ENCODE results near the gene PDHA2.
A peak's percentile ranks its signal among the peaks of the same experiment; 100 is the strongest.

PDHA2 gene

DNA sequence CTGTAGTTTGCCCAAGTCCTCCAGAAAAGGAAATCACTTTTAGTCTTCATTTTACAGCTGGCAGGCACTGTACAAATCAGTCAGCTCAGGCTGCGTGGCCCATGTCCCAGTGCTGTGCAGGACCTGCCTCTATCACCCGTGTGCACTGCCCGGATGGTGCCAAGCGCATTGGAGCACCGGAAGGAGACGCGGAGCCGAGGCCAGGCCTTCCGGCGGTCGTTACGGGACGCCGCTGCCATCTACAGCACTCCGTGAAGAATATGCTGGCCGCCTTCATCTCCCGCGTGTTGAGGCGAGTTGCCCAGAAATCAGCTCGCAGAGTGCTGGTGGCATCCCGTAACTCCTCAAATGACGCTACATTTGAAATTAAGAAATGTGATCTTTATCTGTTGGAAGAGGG lies at the start of gene PDHA2:
Gene PDHA2 (plus strand): TSS at position 203 of the 400 bp plus-strand sequence. CDS start 58 bp downstream, at position 261.
- Histone ChIP-seq H3K27ac (ENCODE audit: low read depth, low read length) (no peak within 1 kb of the TSS), H3K4me3 (ENCODE audit: low read depth, low read length) (no peak within 1 kb of the TSS), H3K27me3 (ENCODE audit: control insufficient read depth, insufficient read depth, low read length) (no peaks in the 10 kb centered on the region), H3K9ac (ENCODE audit: low read depth, low read length) (no peak within 1 kb of the TSS), H3K4me1 (ENCODE audit: control insufficient read depth, insufficient read depth, low read length) (peaks cover 21% of the 10 kb centered on the region), H3K36me3 (ENCODE audit: control insufficient read depth, insufficient read depth, low read length) (no peaks in the 10 kb centered on the region), H3K9me3 (ENCODE audit: control insufficient read depth, insufficient read depth, low read length) (no peaks in the 10 kb centered on the region)

DNA sequence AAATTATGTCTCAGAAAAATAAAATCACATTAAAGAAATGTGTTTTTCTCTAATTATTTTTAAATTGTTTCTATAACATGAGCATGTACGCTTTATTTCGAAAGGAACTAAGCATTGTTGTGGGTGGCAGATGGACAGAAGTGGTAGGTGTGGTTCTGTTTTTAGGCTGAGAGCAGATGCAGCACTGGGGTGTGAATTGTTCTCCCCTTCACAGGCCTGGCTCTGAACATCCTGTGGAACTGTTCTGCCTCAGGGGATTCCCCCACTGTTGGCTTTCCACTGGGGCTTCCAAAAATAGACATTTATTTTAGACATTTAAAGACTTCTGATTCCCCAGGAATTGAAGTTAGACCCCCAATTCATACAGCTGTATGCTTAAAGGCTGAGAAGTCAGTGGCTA lies 41.9 kb upstream of the PDHA2 start:
- no peaks in the 10 kb centered on the region for H3K27me3 ChIP-seq (ENCODE audit: control insufficient read depth, insufficient read depth, low read length)
- peaks cover 4% of the 10 kb centered on the region; the same call in 1 of the 2 replicates for H3K4me1 ChIP-seq (ENCODE audit: control insufficient read depth, insufficient read depth, low read length)
- no peaks in the 10 kb centered on the region for H3K36me3 ChIP-seq (ENCODE audit: control insufficient read depth, insufficient read depth, low read length)
- H3K27ac ChIP-seq (ENCODE audit: low read depth, low read length) = no peak overlapping the region
- H3K9ac ChIP-seq (ENCODE audit: low read depth, low read length) = no peak overlapping the region
- no peaks in the 10 kb centered on the region for H3K9me3 ChIP-seq (ENCODE audit: control insufficient read depth, insufficient read depth, low read length)
- no peak overlapping the region for H3K4me3 ChIP-seq (ENCODE audit: low read depth, low read length)

DNA sequence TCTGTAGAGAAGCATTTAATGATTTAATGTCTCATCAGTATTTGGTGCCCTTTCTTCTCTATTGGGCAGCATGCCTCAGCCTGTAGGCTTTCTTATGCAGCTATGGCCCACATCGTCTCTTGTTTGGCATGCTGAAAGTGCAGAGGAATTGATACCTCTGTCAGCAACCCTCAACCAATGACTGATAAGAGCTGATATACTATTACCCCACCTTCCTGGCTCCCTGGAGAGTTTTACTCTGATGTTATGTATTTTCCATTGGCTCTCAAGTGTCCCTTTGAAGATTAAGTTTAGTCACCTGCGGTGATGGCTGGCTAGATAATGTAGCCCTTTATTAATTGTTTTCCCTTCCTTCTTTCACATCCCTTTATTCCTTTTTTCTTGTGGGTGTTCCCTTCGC lies 41.2 kb upstream of the PDHA2 start:
- Histone ChIP-seq H3K36me3 (ENCODE audit: control insufficient read depth, insufficient read depth, low read length) (no peaks in the 10 kb centered on the region), H3K27ac (ENCODE audit: low read depth, low read length) (peak overlapping the region; percentile 1), H3K9ac (ENCODE audit: low read depth, low read length) (no peak overlapping the region), H3K4me3 (ENCODE audit: low read depth, low read length) (no peak overlapping the region), H3K4me1 (ENCODE audit: control insufficient read depth, insufficient read depth, low read length) (peaks cover 4% of the 10 kb centered on the region; the same call in 1 of the 2 replicates), H3K9me3 (ENCODE audit: control insufficient read depth, insufficient read depth, low read length) (no peaks in the 10 kb centered on the region), H3K27me3 (ENCODE audit: control insufficient read depth, insufficient read depth, low read length) (no peaks in the 10 kb centered on the region)

DNA sequence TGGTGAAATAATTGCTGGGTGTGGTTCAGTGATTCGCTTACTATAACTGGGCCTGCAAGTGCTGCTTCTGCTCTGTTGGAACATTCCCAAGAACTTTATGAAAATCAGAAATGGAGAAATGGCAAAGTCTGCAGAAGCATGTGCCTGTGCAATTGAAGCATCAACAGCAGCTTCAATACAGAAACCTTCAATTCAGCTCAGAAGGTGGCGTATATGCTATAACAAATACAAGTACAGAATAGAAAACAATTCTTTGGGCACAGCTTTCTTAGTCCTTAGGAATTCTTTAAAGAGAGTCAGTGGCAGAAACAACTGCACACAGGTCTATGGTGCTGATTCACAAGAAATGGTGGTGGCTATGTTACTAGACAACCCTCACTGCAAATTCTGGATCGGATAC lies 18.0 kb upstream of the PDHA2 start:
- Histone ChIP-seq H3K4me3 (ENCODE audit: low read depth, low read length) (no peak overlapping the region), H3K36me3 (ENCODE audit: control insufficient read depth, insufficient read depth, low read length) (no peaks in the 10 kb centered on the region), H3K27ac (ENCODE audit: low read depth, low read length) (no peak overlapping the region), H3K9me3 (ENCODE audit: control insufficient read depth, insufficient read depth, low read length) (no peaks in the 10 kb centered on the region), H3K9ac (ENCODE audit: low read depth, low read length) (no peak overlapping the region), H3K27me3 (ENCODE audit: control insufficient read depth, insufficient read depth, low read length) (no peaks in the 10 kb centered on the region), H3K4me1 (ENCODE audit: control insufficient read depth, insufficient read depth, low read length) (0 out of 2 replicates have a peak, but pooled peaks cover 6% of the 10 kb centered on the region)

DNA sequence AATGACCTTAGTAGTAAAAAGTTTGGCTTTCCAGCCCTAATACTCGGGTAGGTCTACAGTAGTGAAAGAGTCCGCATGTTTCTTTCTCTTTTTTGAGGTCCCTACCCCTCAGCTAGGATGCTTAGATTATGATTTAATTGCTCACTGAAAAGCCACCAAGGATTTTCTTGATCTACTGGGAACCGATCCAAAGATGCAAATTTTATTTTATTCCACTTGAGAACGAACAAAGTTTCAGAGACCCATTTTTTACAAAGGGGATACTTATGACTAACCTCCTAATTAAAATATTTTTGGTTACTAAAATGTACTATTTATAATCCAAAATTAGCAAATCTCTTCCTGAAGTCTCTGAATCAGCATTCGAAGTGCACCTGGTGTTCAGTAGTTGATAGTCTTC lies 14.3 kb upstream of the PDHA2 start:
- no peaks in the 10 kb centered on the region for H3K36me3 ChIP-seq (ENCODE audit: control insufficient read depth, insufficient read depth, low read length)
- H3K4me3 ChIP-seq (ENCODE audit: low read depth, low read length) = no peak overlapping the region
- 0 out of 2 replicates have a peak, but pooled peaks cover 6% of the 10 kb centered on the region for H3K4me1 ChIP-seq (ENCODE audit: control insufficient read depth, insufficient read depth, low read length)
- no peaks in the 10 kb centered on the region for H3K27me3 ChIP-seq (ENCODE audit: control insufficient read depth, insufficient read depth, low read length)
- H3K9me3 ChIP-seq (ENCODE audit: control insufficient read depth, insufficient read depth, low read length) = no peaks in the 10 kb centered on the region
- no peak overlapping the region for H3K27ac ChIP-seq (ENCODE audit: low read depth, low read length)
- no peak overlapping the region for H3K9ac ChIP-seq (ENCODE audit: low read depth, low read length)

DNA sequence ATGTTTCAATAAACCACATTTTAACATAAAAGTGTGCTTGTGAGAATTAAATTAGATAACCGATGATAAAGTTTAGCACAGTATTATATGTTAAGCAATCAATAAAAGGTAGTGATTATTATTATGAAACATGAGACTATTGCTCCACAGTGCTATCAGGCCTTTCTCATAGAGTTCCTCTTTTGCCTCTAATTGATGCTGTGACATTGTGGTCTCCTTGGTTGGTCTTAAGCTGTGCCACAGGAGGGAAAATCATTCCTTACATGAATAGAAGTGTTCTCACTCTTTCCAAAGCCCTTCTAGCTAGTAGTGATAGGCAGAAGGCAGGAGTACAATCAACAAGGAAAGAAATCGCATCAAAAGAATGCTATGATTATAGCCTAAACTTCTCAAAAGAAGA lies 9.2 kb upstream of the PDHA2 start:
- no peaks in the 10 kb centered on the region for H3K36me3 ChIP-seq (ENCODE audit: control insufficient read depth, insufficient read depth, low read length)
- no peaks in the 10 kb centered on the region for H3K9me3 ChIP-seq (ENCODE audit: control insufficient read depth, insufficient read depth, low read length)
- no peak overlapping the region for H3K9ac ChIP-seq (ENCODE audit: low read depth, low read length)
- H3K4me3 ChIP-seq (ENCODE audit: low read depth, low read length) = no peak overlapping the region
- 0 out of 2 replicates have a peak, but pooled peaks cover 1% of the 10 kb centered on the region for H3K4me1 ChIP-seq (ENCODE audit: control insufficient read depth, insufficient read depth, low read length)
- no peaks in the 10 kb centered on the region for H3K27me3 ChIP-seq (ENCODE audit: control insufficient read depth, insufficient read depth, low read length)
- H3K27ac ChIP-seq (ENCODE audit: low read depth, low read length) = no peak overlapping the region

DNA sequence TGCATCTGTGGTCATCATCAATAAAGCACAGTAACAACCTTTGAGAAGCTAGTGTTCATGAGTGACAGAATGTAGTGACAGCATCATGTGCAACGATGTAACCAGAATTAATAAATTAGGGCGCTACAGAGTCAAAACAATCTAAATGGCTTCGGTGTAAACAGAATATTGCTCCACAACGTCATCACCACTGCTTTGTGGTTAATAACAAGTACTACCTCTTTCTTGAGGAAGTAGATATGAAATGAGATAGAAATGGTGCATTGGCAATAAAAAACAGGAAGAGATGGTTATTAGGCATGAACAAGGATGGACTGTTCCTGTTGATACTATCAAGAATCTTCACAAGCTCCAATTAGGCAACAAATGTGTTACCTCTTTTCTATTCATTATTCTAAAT lies 8.7 kb upstream of the PDHA2 start:
- H3K4me1 ChIP-seq (ENCODE audit: control insufficient read depth, insufficient read depth, low read length) = no peaks in the 10 kb centered on the region
- H3K27me3 ChIP-seq (ENCODE audit: control insufficient read depth, insufficient read depth, low read length) = no peaks in the 10 kb centered on the region
- no peaks in the 10 kb centered on the region for H3K36me3 ChIP-seq (ENCODE audit: control insufficient read depth, insufficient read depth, low read length)
- H3K27ac ChIP-seq (ENCODE audit: low read depth, low read length) = no peak overlapping the region
- H3K9ac ChIP-seq (ENCODE audit: low read depth, low read length) = no peak overlapping the region
- no peak overlapping the region for H3K4me3 ChIP-seq (ENCODE audit: low read depth, low read length)
- no peaks in the 10 kb centered on the region for H3K9me3 ChIP-seq (ENCODE audit: control insufficient read depth, insufficient read depth, low read length)

DNA sequence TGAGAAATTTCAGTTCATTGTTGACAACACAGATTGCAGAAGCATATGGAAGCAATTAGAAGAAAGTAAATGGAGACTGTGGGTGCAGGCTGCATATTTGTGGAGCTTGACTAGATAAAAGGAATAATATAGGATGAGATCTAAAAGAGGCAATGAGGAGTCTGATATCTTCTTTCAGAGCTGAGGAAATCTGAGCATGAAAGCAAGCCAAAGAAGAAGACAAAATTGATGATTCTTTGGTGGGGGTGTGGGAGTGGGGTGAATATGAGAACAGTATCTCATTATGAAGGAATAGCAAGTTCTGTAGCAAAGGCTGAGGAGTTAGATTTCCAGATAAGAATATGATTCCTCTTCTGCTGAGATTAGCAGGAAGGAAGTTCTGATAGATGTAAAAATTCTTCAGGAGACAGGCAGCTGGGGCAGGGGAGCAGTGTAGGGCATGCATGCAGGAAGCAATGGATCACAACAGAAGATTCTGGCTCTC lies 6.1 kb upstream of the PDHA2 start:
- no peak overlapping the region for H3K9ac ChIP-seq (ENCODE audit: low read depth, low read length)
- no peaks in the 10 kb centered on the region for H3K9me3 ChIP-seq (ENCODE audit: control insufficient read depth, insufficient read depth, low read length)
- H3K27ac ChIP-seq (ENCODE audit: low read depth, low read length) = no peak overlapping the region
- H3K27me3 ChIP-seq (ENCODE audit: control insufficient read depth, insufficient read depth, low read length) = no peaks in the 10 kb centered on the region
- peaks cover 15% of the 10 kb centered on the region for H3K4me1 ChIP-seq (ENCODE audit: control insufficient read depth, insufficient read depth, low read length)
- H3K4me3 ChIP-seq (ENCODE audit: low read depth, low read length) = no peak overlapping the region
- H3K36me3 ChIP-seq (ENCODE audit: control insufficient read depth, insufficient read depth, low read length) = no peaks in the 10 kb centered on the region

DNA sequence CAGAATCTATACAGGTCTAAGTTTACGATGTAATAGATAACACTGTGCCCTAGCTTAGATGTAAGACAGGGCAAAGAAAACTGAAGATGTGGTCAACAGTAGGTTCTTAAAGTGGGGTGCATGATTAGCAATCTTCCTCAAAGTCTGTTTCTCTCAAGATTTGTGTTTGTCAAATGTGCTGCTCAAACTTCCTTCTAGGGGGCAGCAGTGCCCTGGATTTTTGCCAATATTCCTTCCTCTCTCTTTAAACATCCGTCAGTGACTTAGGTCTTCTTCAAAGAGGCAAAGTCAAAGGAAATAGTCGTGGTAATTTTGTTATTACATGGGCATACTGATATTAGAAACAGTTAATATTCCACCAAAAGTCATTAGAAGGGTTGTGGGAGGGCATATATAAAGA lies 4.2 kb upstream of the PDHA2 start:
- Histone ChIP-seq H3K27ac (ENCODE audit: low read depth, low read length) (no peak overlapping the region), H3K9me3 (ENCODE audit: control insufficient read depth, insufficient read depth, low read length) (no peaks in the 10 kb centered on the region), H3K4me3 (ENCODE audit: low read depth, low read length) (no peak overlapping the region), H3K27me3 (ENCODE audit: control insufficient read depth, insufficient read depth, low read length) (no peaks in the 10 kb centered on the region), H3K9ac (ENCODE audit: low read depth, low read length) (no peak overlapping the region), H3K36me3 (ENCODE audit: control insufficient read depth, insufficient read depth, low read length) (no peaks in the 10 kb centered on the region), H3K4me1 (ENCODE audit: control insufficient read depth, insufficient read depth, low read length) (peaks cover 21% of the 10 kb centered on the region)

DNA sequence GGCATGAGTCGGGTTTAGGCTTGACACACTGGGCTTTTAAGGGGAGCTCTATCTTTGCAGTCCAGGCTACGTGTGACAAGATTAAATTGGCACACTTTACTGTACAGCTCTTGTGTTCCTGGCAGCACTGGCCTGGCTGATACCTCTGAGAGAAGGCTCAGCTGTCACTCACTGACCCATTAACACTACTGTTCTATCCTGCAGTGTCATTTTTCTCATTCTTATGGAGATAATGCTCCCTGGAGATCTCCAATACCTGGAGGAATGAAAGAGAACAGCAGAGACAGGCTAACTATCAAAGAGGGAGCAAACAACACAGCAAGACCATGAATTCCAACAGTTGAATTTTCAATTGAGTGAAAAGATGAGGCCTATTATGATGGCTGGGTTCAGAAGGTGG lies 1.7 kb upstream of the PDHA2 start:
- no peaks in the 10 kb centered on the region for H3K9me3 ChIP-seq (ENCODE audit: control insufficient read depth, insufficient read depth, low read length)
- H3K27me3 ChIP-seq (ENCODE audit: control insufficient read depth, insufficient read depth, low read length) = no peaks in the 10 kb centered on the region
- no peak overlapping the region for H3K4me3 ChIP-seq (ENCODE audit: low read depth, low read length)
- H3K9ac ChIP-seq (ENCODE audit: low read depth, low read length) = no peak overlapping the region
- H3K36me3 ChIP-seq (ENCODE audit: control insufficient read depth, insufficient read depth, low read length) = no peaks in the 10 kb centered on the region
- peak overlapping the region; percentile 76 for H3K27ac ChIP-seq (ENCODE audit: low read depth, low read length)
- peaks cover 21% of the 10 kb centered on the region for H3K4me1 ChIP-seq (ENCODE audit: control insufficient read depth, insufficient read depth, low read length)

DNA sequence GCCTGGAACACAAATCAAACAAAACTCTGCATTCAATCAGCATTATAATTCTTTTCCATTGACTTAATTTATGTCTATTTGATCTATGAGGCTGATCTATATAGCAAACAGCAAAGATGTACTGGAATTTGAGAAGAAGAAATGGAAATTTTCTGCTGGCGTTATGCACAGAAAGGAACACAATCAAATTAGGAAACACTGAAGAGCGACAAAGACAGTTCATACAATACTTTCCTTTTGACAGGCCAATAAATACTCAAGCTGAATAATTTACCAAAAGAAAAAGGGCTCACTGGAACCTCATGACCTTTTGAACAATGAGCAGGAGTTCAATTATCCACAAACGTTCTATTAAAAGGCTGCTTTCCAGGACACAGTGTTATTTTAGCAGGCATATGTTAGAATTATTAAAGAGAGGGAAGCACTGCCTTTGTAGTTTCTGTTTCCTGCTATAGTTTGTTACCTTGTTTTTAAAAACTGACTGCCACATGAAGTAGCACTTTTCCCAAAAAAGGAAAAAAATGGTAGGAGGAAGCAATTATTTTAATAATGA lies 8.1 kb downstream of the PDHA2 start:
- H3K4me3 ChIP-seq (ENCODE audit: low read depth, low read length) = no peak overlapping the region
- H3K4me1 ChIP-seq (ENCODE audit: control insufficient read depth, insufficient read depth, low read length) = no peaks in the 10 kb centered on the region
- no peak overlapping the region for H3K27ac ChIP-seq (ENCODE audit: low read depth, low read length)
- H3K36me3 ChIP-seq (ENCODE audit: control insufficient read depth, insufficient read depth, low read length) = no peaks in the 10 kb centered on the region
- H3K27me3 ChIP-seq (ENCODE audit: control insufficient read depth, insufficient read depth, low read length) = no peaks in the 10 kb centered on the region
- H3K9me3 ChIP-seq (ENCODE audit: control insufficient read depth, insufficient read depth, low read length) = no peaks in the 10 kb centered on the region
- H3K9ac ChIP-seq (ENCODE audit: low read depth, low read length) = no peak overlapping the region
